Myocyte (in vitro differentiated cells): ENCODE results near the gene PPP2R2C. TPM values are rescaled to one million over a fixed set of nuclear protein-coding genes. Genes with fewer than 3 reads are reported as not detected.

Experiments
- DNase-seq: peaks from one replicate; pipeline ENCODE4 v3.0.0-alpha.2; 2012; ENCODE audit warnings: low read depth
- total RNA-seq: library from RNA; depleted of rRNA; stranded (reverse); fragments of >200 nt; gene quantifications from 2 replicates; pipeline ENCODE4 v1.2.3, GENCODE V29; 2014

The PPP2R2C gene
- total RNA-seq, 1 donor from 2014 or later = 0.29 TPM

DNA sequence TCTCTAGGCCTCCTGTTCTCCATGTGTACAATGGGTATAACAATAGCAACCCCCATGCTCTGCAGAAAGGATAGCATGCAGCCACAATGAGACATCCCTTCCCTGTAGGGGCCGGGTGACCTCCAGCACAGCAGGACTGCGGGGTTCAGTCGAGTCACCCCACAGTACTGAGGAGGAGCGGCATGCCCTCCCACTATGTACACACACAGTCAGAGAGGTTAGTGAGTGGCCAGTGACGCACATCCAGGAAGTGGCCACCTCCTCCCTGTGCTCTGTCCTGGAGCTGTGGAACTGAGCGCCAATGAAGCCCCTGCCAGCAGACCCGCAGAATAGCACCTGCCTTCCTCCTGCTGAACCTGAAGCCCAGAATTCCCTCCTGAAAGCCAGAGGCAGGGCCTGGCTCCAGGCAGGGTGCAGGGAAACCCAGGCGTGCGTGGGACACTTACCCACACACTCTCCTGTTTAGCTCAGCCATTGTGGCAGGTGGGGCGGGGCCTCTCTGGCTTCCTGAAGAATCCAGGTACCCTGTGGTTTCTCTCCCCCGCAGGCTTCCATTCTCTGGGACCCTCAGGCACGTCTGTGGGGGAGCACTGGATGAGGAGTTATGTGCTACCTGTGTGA, 152.8 kb downstream of the PPP2R2C start:
- DNase-seq = no peak

DNA sequence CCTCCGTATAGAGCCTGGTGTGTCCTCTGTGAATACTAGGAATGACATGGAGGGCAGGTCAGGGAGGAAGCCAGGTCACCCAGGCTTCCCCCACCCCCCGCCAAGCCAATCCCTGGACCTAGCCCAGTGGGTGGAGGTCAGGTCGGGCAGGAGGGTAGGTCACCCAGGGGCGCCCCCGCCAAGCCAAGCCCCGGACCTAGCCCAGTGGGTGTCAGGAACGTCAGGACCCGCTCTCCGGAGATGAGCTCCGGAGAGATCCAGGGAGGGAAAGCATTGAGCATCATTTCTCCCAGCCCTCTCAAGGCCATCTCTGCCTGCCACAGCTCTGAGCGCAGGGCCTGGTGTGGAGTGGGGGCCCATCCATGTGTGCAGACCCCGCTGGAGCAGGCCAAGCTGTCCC, 154.2 kb downstream of the PPP2R2C start:
- no peak for DNase-seq

DNA sequence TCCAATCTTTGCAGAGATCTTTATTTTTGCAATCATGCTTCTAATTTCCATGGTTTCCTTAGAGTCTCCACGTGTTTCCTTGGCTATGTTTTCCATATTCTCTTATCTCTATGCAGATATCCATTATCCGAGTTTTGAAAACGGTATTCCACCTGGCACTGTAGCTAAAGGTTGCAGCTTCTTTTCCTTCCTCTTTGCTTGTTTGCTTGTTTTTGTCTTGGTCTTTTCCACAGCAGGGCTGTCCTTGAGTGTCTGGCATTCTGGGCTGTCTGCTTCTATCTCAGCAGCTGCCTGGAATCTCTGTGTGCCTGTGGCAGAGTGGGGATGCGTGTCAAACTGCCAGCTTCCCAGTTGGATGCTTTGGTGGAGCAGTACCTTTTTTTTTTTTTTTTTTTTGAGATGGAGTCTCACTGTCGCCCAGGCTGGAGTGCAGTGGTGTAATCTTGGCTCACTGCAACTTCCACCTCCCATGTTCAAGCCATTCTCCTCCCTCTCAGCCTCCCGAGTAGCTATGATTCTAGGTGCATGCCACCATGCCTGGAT, 155.9 kb downstream of the PPP2R2C start:
- DNase-seq = no peak

DNA sequence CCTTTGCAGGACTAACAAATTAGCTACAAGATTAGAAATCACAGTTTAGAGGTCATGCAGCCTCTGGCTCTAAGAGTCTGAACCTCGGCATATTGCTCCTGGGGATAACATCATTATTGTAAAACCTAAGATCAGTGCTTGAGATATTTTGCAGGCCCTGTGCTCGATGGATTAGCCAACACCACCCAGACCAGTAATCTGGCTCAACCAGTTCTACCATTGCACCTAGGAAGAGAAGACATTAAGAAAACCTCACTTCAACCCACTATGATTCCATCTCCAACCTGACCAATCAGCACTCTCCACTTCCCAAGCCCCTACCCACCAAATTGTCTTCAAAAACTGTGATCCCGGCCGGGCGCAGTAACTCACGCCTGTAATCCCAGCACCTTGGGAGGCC, 159.2 kb downstream of the PPP2R2C start:
- no peak for DNase-seq

DNA sequence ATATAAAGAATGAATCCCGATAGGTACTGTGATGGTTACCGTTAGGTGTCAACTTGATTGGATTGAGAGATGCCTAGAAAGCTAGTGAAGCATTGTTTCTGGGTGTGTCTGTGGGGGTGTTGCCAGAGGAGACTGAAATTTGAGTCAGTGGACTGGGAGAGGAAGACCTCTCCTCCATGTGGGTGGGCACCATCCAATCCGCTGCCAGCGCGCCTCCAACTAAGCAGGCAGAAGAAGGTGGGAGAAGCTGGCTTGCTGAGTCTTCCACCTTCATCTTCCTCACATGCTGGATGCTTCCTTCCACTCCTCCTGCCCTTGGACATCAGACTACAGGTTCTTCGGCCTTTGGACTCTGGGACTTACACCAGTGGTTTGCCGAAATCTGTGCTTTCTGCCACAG, 162.6 kb downstream of the PPP2R2C start:
- DNase-seq = no peak

DNA sequence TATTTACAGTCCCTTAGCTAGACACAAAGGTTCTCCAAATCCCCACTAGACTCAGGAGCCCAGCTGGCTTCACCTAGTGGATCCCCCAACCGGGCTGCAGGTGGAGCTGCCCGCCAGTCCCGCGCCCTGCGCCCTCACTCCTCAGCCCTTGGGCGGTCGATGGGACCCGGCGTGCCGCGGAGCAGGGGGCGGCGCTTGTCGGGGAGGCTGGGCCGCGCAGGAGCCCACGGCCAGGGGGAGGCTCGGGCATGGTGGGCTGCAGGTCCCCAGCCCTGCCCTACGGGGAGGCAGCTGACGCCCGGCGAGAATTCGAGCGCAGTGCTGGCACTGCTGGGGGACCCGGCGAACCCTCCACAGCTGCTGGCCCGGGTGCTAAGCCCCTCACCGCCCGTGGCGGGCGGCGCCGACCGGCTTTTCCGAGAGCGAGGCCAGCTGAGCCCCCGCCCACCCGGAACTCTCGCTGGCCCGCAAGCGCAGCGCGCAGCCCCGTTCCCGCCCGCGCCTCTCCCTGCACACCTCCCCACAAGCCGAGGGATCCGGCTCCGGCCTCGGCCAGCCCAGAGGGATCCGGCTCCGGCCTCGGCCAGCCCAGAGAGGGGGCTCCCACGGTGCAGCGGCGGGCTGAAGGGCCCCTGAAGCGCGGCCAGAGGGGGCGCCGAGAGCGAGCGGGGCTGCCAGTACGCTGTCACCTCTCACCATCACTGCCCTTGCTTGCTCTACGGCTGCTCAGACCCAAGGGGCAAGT, 163.3 kb downstream of the PPP2R2C start:
- DNase-seq = no peak

DNA sequence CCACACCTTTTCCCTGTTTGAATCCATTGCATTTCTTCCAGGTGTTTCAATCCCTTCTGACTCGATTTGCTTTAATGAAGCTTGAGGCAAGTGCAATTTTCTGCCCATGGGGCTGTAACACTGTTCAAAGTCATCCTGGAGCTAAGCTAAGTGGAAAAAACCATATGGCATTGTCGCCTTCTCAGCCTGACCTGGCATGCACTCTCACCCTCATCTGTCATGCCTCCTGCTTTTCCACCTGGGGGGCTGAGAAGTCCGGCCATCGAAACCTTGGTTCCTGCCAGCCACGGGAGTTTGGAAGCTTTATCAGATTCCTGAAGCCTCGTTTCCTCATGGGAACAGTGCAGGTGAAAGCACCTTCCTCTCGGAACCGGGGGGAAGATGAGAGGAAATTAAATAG, 164.5 kb downstream of the PPP2R2C start:
- DNase-seq = no peak

DNA sequence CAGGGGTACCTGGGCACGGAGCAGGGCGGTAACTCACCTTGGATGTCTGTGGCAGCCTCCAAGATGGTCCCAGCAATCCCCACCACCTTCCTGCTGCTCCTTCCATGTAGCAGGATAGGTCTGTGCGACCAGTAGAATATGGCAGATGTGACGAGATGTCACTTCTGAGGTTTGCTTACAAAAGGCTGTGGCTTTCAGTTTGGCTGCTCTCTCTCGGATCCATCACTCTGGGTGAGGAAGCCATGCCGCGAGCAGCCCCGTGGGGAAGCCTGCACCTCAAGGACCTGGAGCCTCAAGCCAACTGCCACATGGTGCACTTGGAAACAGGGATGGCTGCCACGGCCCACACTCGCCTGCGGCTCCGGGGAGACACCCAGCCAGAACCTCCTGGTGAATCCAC, 165.2 kb downstream of the PPP2R2C start:
- DNase-seq = no peak

DNA sequence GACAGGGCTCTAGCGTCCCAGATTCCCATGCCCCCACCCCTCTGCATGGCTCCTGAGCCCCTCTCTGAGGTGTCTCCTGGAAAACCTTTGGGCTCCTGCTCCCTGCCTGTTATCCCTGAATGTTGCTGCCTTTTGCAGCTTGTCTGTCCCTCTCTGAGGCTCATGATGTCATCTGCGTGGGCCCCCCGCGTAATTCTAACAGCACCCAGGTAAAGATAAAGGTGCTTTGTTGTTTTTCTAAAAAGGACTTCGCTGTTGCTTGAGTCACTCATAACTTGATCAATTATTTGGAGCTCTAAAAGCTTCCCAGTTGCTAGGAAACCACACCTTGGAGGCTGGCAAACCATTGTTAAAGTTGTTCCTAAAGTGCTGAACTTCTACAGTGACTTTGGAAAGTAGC, 166.1 kb downstream of the PPP2R2C start:
- DNase-seq = no peak

DNA sequence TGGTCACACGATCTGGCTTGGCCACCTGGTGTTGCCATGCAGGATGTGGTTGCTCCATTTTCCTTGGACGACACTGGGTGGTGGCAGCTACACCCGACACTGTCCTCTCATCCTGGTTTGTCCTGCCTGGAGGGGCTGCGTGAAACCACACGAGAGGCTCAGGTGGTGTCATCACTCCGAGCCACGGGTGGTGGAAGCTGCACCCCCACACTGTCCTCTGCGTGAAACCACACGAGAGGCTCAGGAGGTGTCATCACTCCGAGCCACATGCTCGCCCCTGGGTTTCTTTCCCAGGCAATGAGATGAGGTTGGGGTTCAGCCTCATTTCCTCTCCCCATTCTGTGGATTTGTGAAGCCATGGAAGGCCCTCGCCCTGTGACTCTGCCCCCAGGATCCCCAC, 168.5 kb downstream of the PPP2R2C start:
- DNase-seq = no peak

DNA sequence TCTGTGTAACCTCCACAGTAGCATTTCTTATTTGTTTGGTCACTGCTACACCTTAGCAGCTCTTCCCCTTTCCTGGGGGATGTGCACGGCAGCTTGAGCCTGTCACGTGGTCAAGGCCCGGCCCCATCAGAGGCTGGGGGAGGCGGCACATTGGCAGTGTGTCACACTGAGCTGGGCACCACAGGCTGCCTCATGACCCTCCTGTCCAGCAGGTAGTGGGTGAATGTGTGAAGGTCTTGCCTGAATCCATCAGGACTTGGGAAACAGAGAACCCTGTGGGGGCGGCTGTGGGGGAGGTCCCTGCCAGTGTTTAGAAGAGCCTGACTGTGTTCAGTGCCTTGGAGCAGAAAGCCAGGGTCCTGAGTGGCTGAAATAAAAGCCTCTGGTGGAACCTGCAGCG, 169.5 kb downstream of the PPP2R2C start:
- DNase-seq = no peak

DNA sequence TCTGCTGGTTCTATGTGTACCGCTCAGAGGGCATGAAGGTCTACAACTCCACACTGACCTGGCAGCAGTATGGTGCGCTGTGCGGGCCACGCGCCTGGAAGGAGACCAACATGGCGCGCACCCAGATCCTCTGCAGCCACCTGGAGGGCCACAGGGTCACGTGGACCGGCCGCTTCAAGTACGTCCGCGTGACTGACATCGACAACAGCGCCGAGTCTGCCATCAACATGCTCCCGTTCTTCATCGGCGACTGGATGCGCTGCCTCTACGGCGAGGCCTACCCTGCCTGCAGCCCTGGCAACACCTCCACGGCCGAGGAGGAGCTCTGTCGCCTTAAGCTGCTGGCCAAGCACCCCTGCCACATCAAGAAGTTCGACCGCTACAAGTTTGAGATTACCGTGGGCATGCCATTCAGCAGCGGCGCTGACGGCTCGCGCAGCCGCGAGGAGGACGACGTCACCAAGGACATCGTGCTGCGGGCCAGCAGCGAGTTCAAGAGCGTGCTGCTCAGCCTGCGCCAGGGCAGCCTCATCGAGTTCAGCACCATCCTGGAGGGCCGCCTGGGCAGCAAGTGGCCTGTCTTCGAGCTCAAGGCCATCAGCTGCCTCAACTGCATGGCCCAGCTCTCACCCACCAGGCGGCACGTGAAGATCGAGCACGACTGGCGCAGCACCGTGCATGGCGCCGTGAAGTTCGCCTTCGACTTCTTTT, 170.5 kb downstream of the PPP2R2C start:
- DNase-seq = no peak

DNA sequence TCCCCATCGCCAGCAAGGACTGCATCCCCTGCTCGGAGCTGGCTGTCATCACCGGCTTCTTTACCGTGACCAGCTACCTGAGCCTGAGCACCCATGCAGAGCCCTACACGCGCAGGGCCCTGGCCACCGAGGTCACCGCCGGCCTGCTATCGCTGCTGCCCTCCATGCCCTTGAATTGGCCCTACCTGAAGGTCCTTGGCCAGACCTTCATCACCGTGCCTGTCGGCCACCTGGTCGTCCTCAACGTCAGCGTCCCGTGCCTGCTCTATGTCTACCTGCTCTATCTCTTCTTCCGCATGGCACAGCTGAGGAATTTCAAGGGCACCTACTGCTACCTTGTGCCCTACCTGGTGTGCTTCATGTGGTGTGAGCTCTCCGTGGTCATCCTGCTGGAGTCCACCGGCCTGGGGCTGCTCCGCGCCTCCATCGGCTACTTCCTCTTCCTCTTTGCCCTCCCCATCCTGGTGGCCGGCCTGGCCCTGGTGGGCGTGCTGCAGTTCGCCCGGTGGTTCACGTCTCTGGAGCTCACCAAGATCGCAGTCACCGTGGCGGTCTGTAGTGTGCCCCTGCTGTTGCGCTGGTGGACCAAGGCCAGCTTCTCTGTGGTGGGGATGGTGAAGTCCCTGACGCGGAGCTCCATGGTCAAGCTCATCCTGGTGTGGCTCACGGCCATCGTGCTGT, 171.2 kb downstream of the PPP2R2C start:
- DNase-seq = no peak

DNA sequence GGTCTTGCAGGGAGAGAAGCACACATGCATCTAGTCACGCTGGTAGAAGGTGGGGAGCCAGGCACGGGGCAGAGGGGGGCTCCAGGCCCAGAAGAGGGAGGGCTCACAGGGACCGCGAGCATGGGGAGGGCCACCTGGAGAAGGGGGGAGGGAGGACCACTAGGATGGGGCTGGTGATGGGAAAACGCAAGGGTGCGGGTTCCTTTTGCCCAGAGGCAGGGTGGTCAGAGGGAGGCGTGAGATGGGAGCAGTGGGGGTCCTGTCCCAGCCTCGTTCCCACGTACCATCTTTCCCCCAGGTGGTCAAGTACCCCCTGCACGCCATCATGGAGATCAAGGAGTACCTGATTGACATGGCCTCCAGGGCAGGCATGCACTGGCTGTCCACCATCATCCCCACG, 172.1 kb downstream of the PPP2R2C start:
- DNase-seq = no peak

DNA sequence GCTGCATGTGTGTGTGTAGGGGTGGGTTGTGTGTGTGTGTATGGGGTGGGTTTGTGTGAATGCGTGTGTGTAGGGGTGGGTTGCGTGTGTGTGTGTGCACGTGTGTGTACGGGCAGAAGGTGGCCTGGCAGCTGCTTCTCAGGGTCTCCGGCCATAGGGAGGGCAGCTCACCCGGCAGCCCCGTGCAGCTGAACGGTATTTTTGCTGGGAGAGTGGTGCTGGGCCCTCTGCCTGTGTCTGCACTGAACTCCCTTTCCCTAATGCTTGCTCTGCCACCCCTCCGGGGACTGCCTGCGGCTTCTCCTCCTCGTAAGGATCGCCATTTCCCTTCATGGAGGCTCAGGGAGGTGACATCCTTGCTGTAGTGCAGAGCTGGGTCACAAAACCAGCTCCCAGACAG, 172.5 kb downstream of the PPP2R2C start:
- no peak for DNase-seq

DNA sequence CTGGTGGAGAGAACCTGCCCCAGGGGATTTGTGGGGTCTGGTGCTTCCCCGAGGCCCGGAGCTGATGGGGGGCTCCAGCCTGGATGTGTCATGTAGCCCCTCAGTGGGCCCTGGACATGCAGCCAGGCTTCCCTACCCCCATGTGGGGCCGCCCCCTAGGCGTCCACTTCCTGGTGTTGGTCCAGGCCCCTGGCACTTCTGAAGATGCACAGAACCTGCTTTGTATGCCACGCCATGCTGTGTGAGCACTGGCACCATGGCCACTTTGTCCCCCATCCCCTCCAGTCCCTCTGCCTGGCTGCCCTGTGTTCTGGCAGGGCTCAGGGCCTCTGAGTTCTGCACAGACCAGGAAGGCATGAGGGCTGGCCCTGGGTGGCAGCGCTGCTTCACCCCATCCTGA, 173.6 kb downstream of the PPP2R2C start:
- no peak for DNase-seq

DNA sequence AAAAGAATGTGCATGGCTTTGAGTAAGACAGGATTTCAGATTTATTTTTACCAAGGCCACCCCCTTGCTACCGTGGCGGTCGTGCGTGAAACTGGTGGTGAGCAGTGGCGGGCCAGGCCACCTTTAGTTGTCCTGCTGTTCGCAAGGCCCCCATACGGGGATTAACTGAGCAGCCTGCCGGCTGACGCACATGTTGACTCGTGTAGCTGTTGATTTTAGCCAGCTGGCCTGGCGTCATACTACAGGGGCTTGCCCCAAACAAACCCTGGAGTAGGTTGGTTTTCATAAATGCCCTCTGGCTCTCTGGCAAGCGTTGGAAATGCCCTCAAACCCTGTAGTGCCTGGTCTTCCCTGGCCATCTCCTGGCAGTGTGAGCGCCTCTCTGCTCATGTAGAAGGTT, 174.4 kb downstream of the PPP2R2C start:
- DNase-seq = no peak

DNA sequence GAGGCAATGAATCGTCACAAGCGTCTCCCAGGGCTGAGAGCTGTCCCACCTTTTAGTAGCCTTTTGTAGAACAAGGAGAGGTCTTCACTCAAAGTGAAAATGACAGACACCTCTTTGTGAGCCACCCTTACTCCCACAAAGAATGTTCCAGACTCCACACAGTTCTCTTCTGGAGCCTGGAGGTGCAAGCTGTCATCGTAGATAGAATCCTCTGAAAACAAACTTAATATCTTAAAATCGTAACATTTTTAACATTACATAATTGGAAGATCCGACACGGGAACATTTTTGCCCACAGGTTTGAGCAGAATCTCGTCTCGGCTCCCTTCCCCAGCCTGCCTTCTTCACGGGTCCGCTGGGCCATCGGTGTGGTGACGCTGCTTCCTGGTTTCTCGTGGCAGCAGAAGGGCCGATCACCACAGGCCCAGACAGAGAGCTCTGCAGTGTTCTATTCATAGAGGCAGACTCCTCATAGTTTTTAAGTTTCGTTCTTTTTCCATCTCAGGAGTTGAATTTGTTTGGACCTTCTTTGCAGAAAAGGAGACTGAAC, 175.1 kb downstream of the PPP2R2C start:
- DNase-seq = no peak

DNA sequence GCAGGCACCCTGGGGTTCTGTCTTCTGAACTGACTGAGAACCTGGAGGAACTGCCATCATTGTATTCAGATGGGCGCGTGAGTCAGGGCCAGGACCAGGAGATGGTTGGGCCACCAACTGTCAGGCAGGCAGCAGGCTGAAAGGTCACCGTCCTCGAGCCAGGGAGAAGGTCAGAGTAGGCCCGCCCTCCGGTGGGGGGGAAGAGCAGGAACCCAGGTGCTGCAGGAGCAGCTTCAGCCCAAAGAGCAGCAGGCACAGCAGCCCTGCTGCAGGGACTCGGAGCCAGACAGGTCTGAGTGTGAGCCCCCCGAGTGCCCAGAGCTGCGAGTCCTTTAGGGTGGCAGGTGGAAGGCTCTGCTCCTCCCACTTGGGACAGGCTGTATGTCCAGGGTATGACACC, 176.4 kb downstream of the PPP2R2C start:
- no peak for DNase-seq

DNA sequence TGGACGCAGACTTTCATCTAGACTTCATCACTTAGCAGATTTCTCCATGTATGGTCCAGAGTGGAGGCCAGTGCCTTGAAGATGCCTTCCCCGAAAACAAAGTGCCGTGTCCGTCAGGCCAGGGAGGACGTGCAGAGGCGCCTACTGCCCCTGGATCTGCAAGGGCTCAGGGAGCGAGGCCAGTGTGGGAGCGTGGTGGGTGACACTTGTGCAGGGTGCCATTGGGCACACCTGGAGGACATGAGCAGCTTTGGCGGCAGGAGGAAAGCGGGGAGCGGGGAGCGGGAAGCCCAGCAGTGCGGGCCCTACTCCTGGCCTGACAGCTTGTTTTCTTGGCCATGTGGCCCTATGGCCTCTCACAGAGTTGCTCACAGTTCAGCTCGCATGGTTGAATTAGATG, 176.9 kb downstream of the PPP2R2C start:
- no peak for DNase-seq

DNA sequence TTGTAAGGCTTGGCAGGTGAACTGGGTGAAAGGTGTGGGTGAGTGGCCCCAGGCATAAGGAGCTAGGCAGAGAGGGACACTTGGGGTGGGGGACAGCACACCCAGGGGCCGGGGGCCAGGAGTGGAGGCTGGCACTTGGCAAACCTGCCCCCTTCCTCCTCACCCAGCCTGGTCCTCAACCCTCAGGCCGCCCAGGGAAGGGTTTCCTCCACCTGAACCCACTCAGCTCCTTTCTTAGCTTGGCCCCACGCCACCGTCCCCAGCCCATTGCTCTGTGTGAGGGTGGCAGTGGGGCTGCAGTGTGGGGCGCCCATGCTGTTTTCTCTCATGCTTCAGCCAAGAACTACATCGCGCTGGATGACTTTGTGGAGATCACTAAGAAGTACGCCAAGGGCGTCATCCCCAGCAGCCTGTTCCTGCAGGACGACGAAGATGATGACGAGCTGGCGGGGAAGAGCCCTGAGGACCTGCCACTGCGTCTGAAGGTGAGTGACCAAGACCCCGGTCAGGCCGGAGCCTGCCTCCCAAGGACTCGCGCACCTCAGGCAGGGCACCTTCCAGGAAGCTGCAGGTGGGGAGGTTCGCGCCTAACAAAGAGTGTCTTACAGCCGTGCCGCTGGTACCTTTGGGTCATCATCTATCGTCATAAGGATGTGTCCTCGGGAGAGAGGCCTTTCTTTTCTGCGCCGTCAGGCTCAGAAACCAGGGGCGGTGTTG, 177.6 kb downstream of the PPP2R2C start:
- no peak for DNase-seq
